GM21786 (cell line): ENCODE data around the gene SSTR3.

ENCODE experiments used
- ATAC-seq: cut with Tn5 transposase; IDR thresholded peaks from one replicate; pipeline ENCODE4 v1.9.1; 2021; ENCODE audit not compliant: unreplicated experiment

SSTR3 gene

GRCh38 chr22:37229805-37230672 lies 17.8 kb upstream of the SSTR3 start:
- peak; percentile 63 for ATAC-seq

- ATAC-seq, result no peak
Measured at GRCh38 chr22:37229012-37229804, 16.9 kb upstream of the SSTR3 start.

- ATAC-seq, result no peak
Measured at GRCh38 chr22:37228106-37229011, 16.1 kb upstream of the SSTR3 start.

- ATAC-seq, result no peak
Measured at GRCh38 chr22:37226514-37226913, 14.2 kb upstream of the SSTR3 start.

DNA sequence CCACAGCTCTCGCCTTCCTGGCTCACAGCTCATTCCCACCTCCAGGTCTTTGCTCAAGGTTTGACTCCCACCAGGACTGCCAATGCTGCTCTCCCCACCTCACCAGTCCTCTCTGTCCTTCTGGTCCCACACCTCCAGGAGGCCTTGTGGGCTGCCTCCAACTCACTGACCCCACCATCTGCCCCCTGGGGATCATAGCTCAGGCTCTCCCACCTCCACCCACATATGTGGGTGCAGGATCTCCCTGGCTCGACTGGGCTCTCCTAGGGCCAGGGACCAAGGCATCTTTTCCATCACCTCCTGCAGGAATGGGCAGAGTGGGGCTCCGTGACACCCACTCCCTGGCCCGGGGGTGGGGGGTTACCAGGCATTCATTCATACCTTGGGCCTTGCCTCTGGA lies 13.8 kb upstream of the SSTR3 start:
- no peak for ATAC-seq

DNA sequence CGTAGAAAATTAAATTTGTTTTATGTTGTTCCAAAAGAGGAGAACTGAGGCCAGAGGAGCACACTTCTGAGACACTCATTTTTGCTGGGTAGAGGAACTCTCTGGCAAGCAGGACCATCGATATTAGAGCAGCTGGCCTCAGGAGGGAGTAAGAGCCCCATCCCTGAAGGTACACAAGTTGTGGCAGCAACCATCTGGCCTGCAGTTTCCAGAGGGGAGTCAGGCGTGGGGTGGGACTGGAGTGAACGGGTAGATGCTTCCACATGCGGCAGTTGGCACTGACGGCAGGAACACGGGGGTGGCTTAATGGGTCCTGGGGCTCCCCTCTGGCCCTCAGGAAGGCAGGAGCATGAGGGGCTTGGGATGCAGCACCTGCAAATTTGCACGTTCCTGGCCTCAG lies 13.2 kb upstream of the SSTR3 start:
- no peak for ATAC-seq

DNA sequence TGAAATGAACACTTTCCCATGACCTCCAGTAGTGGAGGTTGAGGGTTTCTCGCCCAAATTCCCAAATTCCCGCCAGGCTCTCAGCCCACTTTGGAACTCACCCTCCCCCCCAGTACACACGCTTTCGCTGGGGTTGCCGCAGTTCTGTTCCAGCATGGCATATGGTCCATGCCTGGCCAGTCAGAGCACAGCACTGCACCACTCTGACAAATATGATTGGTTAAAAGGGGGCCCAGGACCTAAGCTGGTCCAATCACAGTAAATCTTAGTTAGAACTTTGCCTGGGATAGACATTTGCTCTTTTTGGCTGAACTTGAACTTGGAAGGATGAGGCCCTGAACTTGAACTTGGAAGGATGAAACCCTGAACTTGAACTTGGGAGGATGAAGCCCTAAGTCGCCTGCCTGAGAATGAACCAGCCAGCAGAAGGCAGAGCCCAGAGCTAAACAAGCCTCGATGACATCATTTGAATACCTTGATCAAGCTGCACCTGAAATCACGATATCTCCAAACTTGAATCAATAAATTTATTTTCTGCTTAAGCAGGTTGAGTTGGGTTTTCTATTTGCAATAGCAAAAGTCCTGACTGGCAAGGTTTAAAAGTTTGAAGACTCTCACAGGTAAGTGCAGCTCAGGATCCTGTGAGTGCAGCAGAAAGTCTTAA lies 12.6 kb upstream of the SSTR3 start:
- ATAC-seq, result no peak

GRCh38 chr22:37223965-37224551 lies 11.8 kb upstream of the SSTR3 start:
- peak; percentile 43 for ATAC-seq

GRCh38 chr22:37222440-37222971 lies 10.2 kb upstream of the SSTR3 start:
- no peak for ATAC-seq

- ATAC-seq, result no peak
Measured at GRCh38 chr22:37221424-37222333, 9.4 kb upstream of the SSTR3 start.

- ATAC-seq, result no peak
Measured at GRCh38 chr22:37220543-37220981, 8.3 kb upstream of the SSTR3 start.

DNA sequence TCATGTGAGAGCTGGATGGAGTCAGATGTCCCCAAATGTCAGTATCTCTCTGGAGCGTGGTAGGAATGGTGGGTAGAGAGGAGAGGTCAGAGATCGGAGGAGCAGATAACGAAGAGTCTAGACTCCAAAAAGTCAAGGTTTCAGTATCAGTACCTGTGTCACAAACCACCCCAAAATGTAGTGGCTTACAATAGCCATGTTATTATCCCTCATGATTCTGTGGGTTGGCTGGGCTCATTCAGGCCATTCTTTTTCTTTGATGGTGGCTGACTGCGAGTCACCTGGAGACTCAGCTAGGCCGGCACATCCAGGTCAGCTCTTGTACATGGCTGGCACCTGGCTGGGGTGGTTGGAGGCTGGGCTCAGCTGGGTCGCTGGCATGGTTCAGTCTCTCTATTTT lies 7.3 kb upstream of the SSTR3 start:
- ATAC-seq, result no peak

GRCh38 chr22:37218771-37219411 lies 6.6 kb upstream of the SSTR3 start:
- peak; percentile 87 for ATAC-seq

DNA sequence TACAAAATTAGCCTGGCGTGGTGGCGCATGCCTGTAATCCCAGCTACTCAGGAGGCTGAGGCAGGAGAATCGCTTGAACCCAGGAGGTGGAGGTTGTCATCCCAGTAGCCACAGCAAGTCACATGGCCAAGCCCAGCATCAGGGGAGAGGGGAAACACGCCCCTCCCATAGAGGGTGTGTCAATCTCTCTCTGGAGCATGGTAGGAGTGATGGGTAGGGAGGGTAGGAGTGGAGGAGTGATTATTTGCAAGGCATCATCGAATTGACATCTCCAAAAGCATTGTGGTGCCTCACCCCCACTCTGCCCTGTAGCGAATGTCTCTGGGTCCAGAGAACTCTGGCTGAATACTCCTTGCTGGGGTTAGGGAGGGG lies 6.1 kb upstream of the SSTR3 start:
- ATAC-seq, result no peak

DNA sequence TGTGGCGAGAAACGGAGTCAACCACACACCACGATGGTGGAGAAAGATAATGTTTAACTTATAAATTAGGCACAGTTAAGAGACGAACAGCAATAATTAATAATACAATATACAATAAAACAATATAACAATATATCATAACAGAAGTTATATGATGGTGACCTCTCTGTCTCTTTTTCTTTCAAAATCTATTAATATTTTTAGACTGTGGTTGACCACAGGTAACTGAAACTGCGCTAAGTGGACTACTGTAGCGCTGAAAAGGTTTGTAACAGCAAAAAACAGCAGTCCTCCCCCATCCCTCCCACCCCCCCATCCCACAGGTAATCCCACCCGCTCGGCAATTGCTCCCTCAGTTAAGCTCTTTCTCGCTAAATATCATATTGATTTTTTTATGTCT lies 3.6 kb upstream of the SSTR3 start:
- ATAC-seq, result no peak

GRCh38 chr22:37214731-37215030 lies 2.4 kb upstream of the SSTR3 start:
- no peak for ATAC-seq

GRCh38 chr22:37213941-37214730 lies 1.9 kb upstream of the SSTR3 start:
- no peak for ATAC-seq
